ENCODE data around the gene HLA-F.

Gene HLA-F

GRCh38 chr6:29763491-29764289 lies 40.5 kb downstream of the HLA-F start:
- peak in 1 of 2 donors; percentile 13 for DNase-seq (ENCODE audit: low read depth in 2 of 2)

- DNase-seq (ENCODE audit: low read depth in 2 of 2) = no peak
Measured at GRCh38 chr6:29764422-29765196, 41.4 kb downstream of the HLA-F start.

GRCh38 chr6:29769336-29769735 lies 46.1 kb downstream of the HLA-F start:
- no peak for DNase-seq (ENCODE audit: low read depth in 2 of 2)

DNA sequence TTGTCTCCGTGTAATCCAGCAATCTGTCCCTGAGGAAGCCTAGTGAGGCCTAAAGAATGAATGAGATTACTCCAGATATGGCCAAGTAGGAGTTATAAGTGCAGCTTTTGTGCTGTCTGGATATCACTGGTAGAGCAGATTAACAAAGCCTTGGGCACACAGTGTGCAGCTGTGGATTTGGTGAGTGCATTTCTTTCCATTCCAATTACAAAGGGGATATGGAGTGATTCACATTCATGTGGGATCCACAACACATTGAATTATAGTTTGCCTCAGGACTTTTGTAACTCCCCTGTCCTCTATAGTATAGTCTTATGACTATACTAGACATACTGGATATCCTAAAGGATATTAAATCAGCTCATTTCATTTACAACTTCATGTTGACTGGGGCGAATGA lies 47.1 kb downstream of the HLA-F start:
- no peak for DNase-seq (ENCODE audit: low read depth in 2 of 2)

GRCh38 chr6:29776684-29777083 lies 53.5 kb downstream of the HLA-F start:
- DNase-seq (ENCODE audit: low read depth in 2 of 2) = no peak
